GM12874 (cell line): Measurements from ENCODE around the gene CORO2A.

Experiments used
- CTCF ChIP-seq: IDR thresholded peaks from 2 replicates; pipeline ENCODE4 v1.5.1; 2011; ENCODE audit warnings: low read depth, mild to moderate bottlenecking, control low read depth, low read length, moderate library complexity; ENCODE audit not compliant: insufficient read depth

Gene CORO2A

GRCh38 chr9:98075332-98075805, 117.1 kb downstream of the CORO2A start:
- TF ChIP-seq CTCF, result no peak

GRCh38 chr9:98074115-98074990, 118.1 kb downstream of the CORO2A start:
- TF ChIP-seq CTCF, result peak; percentile 89

- TF ChIP-seq CTCF, result no peak
Observed at GRCh38 chr9:98071737-98072136, 120.7 kb downstream of the CORO2A start.
